Measurements from ENCODE around the gene ARRB1.

The ARRB1 gene

GRCh38 chr11:75338516-75339208 is 12.8 kb downstream of the ARRB1 start:
- Histone ChIP-seq H3K27me3 (replicated peaks; ENCODE audit: insufficient read depth, low read length) (no peaks in the 10 kb centered on the region), H3K36me3 (replicated peaks; ENCODE audit: insufficient read depth, low read length) (no peaks in the 10 kb centered on the region), H3K4me3 (ENCODE audit: low read length) (no peak overlapping the region), H3F3A (ENCODE audit: insufficient read depth, low read length) (no peaks in the 10 kb centered on the region), H3K27ac (ENCODE audit: low read length) (no peak overlapping the region), H3K4me2 (ENCODE audit: low read depth, low read length) (no peak overlapping the region), H3K79me2 (ENCODE audit: low read length) (no peaks in the 10 kb centered on the region), H2AFZ (ENCODE audit: low read length) (no peak overlapping the region), H3K4me1 (ENCODE audit: low read length) (no peaks in the 10 kb centered on the region), H3K9me3 (replicated peaks; ENCODE audit: insufficient read depth, low read length) (no peaks in the 10 kb centered on the region), H4K20me1 (ENCODE audit: insufficient read depth, low read length) (no peaks in the 10 kb centered on the region), H3K9ac (ENCODE audit: low read length) (no peak overlapping the region), H3K9me2 (replicated peaks; ENCODE audit: insufficient read depth, low read length) (no peaks in the 10 kb centered on the region)
- TF ChIP-seq CTCF (IDR thresholded peaks at IDR 0.05; ENCODE audit: low read length): no peak
- TF ChIP-seq EZH2phosphoT487 (IDR thresholded peaks at IDR 0.05; ENCODE audit: low read length): no peak
- TF ChIP-seq EZH2 (optimal IDR thresholded peaks at IDR 0.05; ENCODE audit: low read depth, low read length): no peak
- no peak for DNase-seq

- H2AFZ ChIP-seq (ENCODE audit: low read length): no peak overlapping the region
- no peaks in the 10 kb centered on the region for H3K79me2 ChIP-seq (ENCODE audit: low read length)
- TF ChIP-seq EZH2 (optimal IDR thresholded peaks at IDR 0.05; ENCODE audit: low read depth, low read length) (no peak), CTCF (IDR thresholded peaks at IDR 0.05; ENCODE audit: low read length) (no peak), EZH2phosphoT487 (IDR thresholded peaks at IDR 0.05; ENCODE audit: low read length) (no peak)
- H4K20me1 ChIP-seq (ENCODE audit: insufficient read depth, low read length): no peaks in the 10 kb centered on the region
- H3K36me3 ChIP-seq (replicated peaks; ENCODE audit: insufficient read depth, low read length): no peaks in the 10 kb centered on the region
- no peaks in the 10 kb centered on the region for H3F3A ChIP-seq (ENCODE audit: insufficient read depth, low read length)
- DNase-seq: no peak
- H3K27me3 ChIP-seq (replicated peaks; ENCODE audit: insufficient read depth, low read length): no peaks in the 10 kb centered on the region
- no peaks in the 10 kb centered on the region for H3K9me2 ChIP-seq (replicated peaks; ENCODE audit: insufficient read depth, low read length)
- H3K9me3 ChIP-seq (replicated peaks; ENCODE audit: insufficient read depth, low read length): no peaks in the 10 kb centered on the region
- no peak overlapping the region for H3K9ac ChIP-seq (ENCODE audit: low read length)
- H3K4me3 ChIP-seq (ENCODE audit: low read length): no peak overlapping the region
- H3K4me1 ChIP-seq (ENCODE audit: low read length): no peaks in the 10 kb centered on the region
- no peak overlapping the region for H3K4me2 ChIP-seq (ENCODE audit: low read depth, low read length)
- H3K27ac ChIP-seq (ENCODE audit: low read length): no peak overlapping the region
These were observed 14.2 kb downstream of the ARRB1 start for GRCh38 chr11:75337195-75337654.

GRCh38 chr11:75334976-75335375 is 16.5 kb downstream of the ARRB1 start:
- H3K9ac ChIP-seq (ENCODE audit: low read length): no peak overlapping the region
- no peak overlapping the region for H2AFZ ChIP-seq (ENCODE audit: low read length)
- H3K4me3 ChIP-seq (ENCODE audit: low read length): no peak overlapping the region
- H3K9me2 ChIP-seq (replicated peaks; ENCODE audit: insufficient read depth, low read length): no peaks in the 10 kb centered on the region
- H3K27ac ChIP-seq (ENCODE audit: low read length): no peak overlapping the region
- no peaks in the 10 kb centered on the region for H3K27me3 ChIP-seq (replicated peaks; ENCODE audit: insufficient read depth, low read length)
- no peak for DNase-seq
- no peaks in the 10 kb centered on the region for H3K4me1 ChIP-seq (ENCODE audit: low read length)
- H3F3A ChIP-seq (ENCODE audit: insufficient read depth, low read length): no peaks in the 10 kb centered on the region
- no peaks in the 10 kb centered on the region for H4K20me1 ChIP-seq (ENCODE audit: insufficient read depth, low read length)
- no peak overlapping the region for H3K4me2 ChIP-seq (ENCODE audit: low read depth, low read length)
- no peaks in the 10 kb centered on the region for H3K9me3 ChIP-seq (replicated peaks; ENCODE audit: insufficient read depth, low read length)
- TF ChIP-seq CTCF (IDR thresholded peaks at IDR 0.05; ENCODE audit: low read length): no peak
- TF ChIP-seq EZH2 (optimal IDR thresholded peaks at IDR 0.05; ENCODE audit: low read depth, low read length): no peak
- no peak for TF ChIP-seq EZH2phosphoT487 (IDR thresholded peaks at IDR 0.05; ENCODE audit: low read length)
- no peaks in the 10 kb centered on the region for H3K79me2 ChIP-seq (ENCODE audit: low read length)
- no peaks in the 10 kb centered on the region for H3K36me3 ChIP-seq (replicated peaks; ENCODE audit: insufficient read depth, low read length)
